HepG2 (cell line): ENCODE measurements around the gene NELL1. TPM values are rescaled to one million over a fixed set of nuclear protein-coding genes. Genes with fewer than 3 reads are reported as not detected.

Experiments used
- ATAC-seq: fragments of 200-7000 bp; cut with Tn5 transposase; 3 replicates; pipeline ENCODE4 v1.9.1; 2020; ENCODE audit warnings: mild to moderate bottlenecking, moderate library complexity
- BruUV-seq: library from RNA; stranded (reverse); fragments of 400-500 nt; replicated peaks from 2 replicates; lab custom pipeline; 2021; lab: Mats Ljungman, UMichigan
- CTCF ChIA-PET: fragments of 300-600 bp; formaldehyde crosslinking; extraction: SDS; loops from one replicate; lab custom pipeline; 2021; ENCODE audit warnings: low total read pairs, inconsistent platforms, low intra/inter-chr PET ratio; lab: Yijun Ruan, JAX
- POLR2A ChIA-PET: fragments of 350-600 bp; sonication (Branson Sonifier 250); formaldehyde crosslinking; loops from one replicate; lab custom pipeline; 2020; ENCODE audit warnings: antibody characterized with exemption, inconsistent platforms; lab: Yijun Ruan, JAX
- DNase-seq: peaks from one replicate; pipeline ENCODE4 v3.0.0-alpha.2; 2015; ENCODE audit warnings: low spot score
- FAIRE-seq: peaks from 3 replicates; lab custom pipeline; 2011; peaks lifted over from hg19 to GRCh38; lab: Jason Lieb, UNC
- H2AFZ ChIP-seq: one replicate; pipeline ENCODE4 v1.6.1; 2011; ENCODE audit warnings: low read length, inconsistent platforms
- H3K27ac ChIP-seq: fragments of 300-600 bp; 3 replicates; pipeline ENCODE4 v1.8.0; 2011; ENCODE audit warnings: mixed run types, mild to moderate bottlenecking, mixed read lengths, low read length, inconsistent platforms; ENCODE audit not compliant: insufficient read depth; ENCODE audit errors: extremely low read length
- H3K27me3 ChIP-seq, 2 experiments: fragments of 200-600 bp in 1 of 2; 2 replicates in 1 of 2; 3 replicates in 1 of 2; pipeline versions ENCODE4 v1.6.0 to v1.8.0; 2011; ENCODE audit warnings: low read length in 2 of 2, mild to moderate bottlenecking in 2 of 2, moderate library complexity in 2 of 2, inconsistent platforms in 1 of 2; ENCODE audit not compliant: insufficient read depth in 2 of 2, control insufficient read depth in 1 of 2
- H3K36me3 ChIP-seq, 2 experiments: fragments of 200-600 bp in 1 of 2; replicated peaks in 1 of 2; 2 replicates in 1 of 2; 3 replicates in 1 of 2; pipeline versions ENCODE4 v1.5.1 to v1.8.0; 2011; ENCODE audit warnings: low read length in 2 of 2, inconsistent platforms in 1 of 2; ENCODE audit not compliant: insufficient read depth in 2 of 2, control insufficient read depth in 1 of 2
- H3K4me1 ChIP-seq: 2 replicates; pipeline ENCODE4 v1.5.1; 2012; ENCODE audit warnings: low read length, inconsistent platforms; ENCODE audit not compliant: insufficient read depth
- H3K4me2 ChIP-seq: 2 replicates; pipeline ENCODE4 v1.6.0; 2011; ENCODE audit warnings: low read depth, low read length, inconsistent platforms
- H3K4me3 ChIP-seq, 3 experiments: fragments of 200-600 bp in 1 of 3; sonication (generic), shearing (Covaris generic) in 1 of 3; replicated peaks in 1 of 3; 2 replicates each; pipeline ENCODE4 v1.5.1; 2011 to 2016; ENCODE audit warnings: low read length in 3 of 3, inconsistent platforms in 2 of 3, low read depth in 2 of 3, mild to moderate bottlenecking in 2 of 3, control low read depth in 1 of 3, mixed read lengths in 1 of 3; ENCODE audit not compliant: insufficient read depth in 1 of 3
- H3K79me2 ChIP-seq: one replicate; pipeline ENCODE4 v1.6.1; 2011; ENCODE audit warnings: low read length, inconsistent platforms; ENCODE audit not compliant: insufficient read depth
- H3K9ac ChIP-seq: 2 replicates; pipeline ENCODE4 v1.6.0; 2011; ENCODE audit warnings: mild to moderate bottlenecking, low read depth, low read length, inconsistent platforms; ENCODE audit not compliant: insufficient read depth
- H3K9me3 ChIP-seq: 2 replicates; pipeline ENCODE4 v1.5.1; 2012; ENCODE audit warnings: mild to moderate bottlenecking, low read length
- H4K20me1 ChIP-seq: 2 replicates; pipeline ENCODE4 v1.6.0; 2011; ENCODE audit warnings: inconsistent platforms, mild to moderate bottlenecking, low read length, moderate library complexity; ENCODE audit not compliant: insufficient read depth
- ATF1 ChIP-seq: IDR thresholded peaks from 2 replicates; pipeline ENCODE4 v1.6.1; 2016; ENCODE audit warnings: mild to moderate bottlenecking, control low read depth
- ATF2 ChIP-seq: sonication (generic); formaldehyde crosslinking; IDR thresholded peaks from 2 replicates; pipeline ENCODE4 v1.4.0; 2020; ENCODE audit warnings: missing genetic modification reagents
- CHD4 ChIP-seq: fragments of 200-600 bp; sonication (generic); IDR thresholded peaks from 2 replicates; pipeline ENCODE4 v1.7.0; 2017; ENCODE audit warnings: mild to moderate bottlenecking, low read length, borderline replicate concordance
- CREB1 ChIP-seq, 2 experiments: fragments of 450-650 bp in 1 of 2; IDR thresholded peaks; 2 replicates each; pipeline ENCODE4 v1.6.1; 2016 to 2017; ENCODE audit warnings: control low read depth in 1 of 2, mild to moderate bottlenecking in 1 of 2, missing compliant biosample characterization in 1 of 2, missing genetic modification characterization in 1 of 2
- FOXA3 ChIP-seq: IDR thresholded peaks from 2 replicates; pipeline ENCODE4 v1.6.1; 2016; ENCODE audit warnings: missing genetic modification reagents, missing compliant biosample characterization
- IKZF5 ChIP-seq: IDR thresholded peaks from 2 replicates; pipeline ENCODE4 v1.6.1; 2018; ENCODE audit warnings: missing genetic modification reagents, mild to moderate bottlenecking, missing compliant biosample characterization
- LBX2 ChIP-seq: sonication (generic); formaldehyde crosslinking; IDR thresholded peaks from 2 replicates; pipeline ENCODE4 v1.5.0; 2020; ENCODE audit warnings: missing genetic modification reagents, mild to moderate bottlenecking, borderline replicate concordance
- POGZ ChIP-seq: sonication (generic); formaldehyde crosslinking; IDR thresholded peaks from 2 replicates; pipeline ENCODE4 v1.4.0; 2020; ENCODE audit warnings: mild to moderate bottlenecking, missing genetic modification reagents
- TBL1XR1 ChIP-seq: fragments of 150-350 bp; IDR thresholded peaks from 2 replicates; pipeline ENCODE4 v1.6.1; 2014; ENCODE audit warnings: borderline replicate concordance, low read length; ENCODE audit not compliant: partially characterized antibody
- ZBTB7A ChIP-seq: sonication (generic); formaldehyde crosslinking; IDR thresholded peaks from 2 replicates; pipeline ENCODE4 v1.8.0; 2022; ENCODE audit warnings: mild to moderate bottlenecking, missing genetic modification reagents
- ZNF383 ChIP-seq: sonication (generic); formaldehyde crosslinking; IDR thresholded peaks from 2 replicates; pipeline ENCODE4 v1.4.0; 2020; ENCODE audit warnings: missing genetic modification reagents, mild to moderate bottlenecking, borderline replicate concordance
- ZNF570 ChIP-seq: sonication (generic); formaldehyde crosslinking; IDR thresholded peaks from 2 replicates; pipeline ENCODE4 v1.4.0; 2020; ENCODE audit warnings: mild to moderate bottlenecking, missing genetic modification reagents, borderline replicate concordance
- ZNF639 ChIP-seq: conservative IDR thresholded peaks from 2 replicates; pipeline ENCODE4 v1.6.1; 2018; ENCODE audit warnings: missing genetic modification reagents
- ZNF672 ChIP-seq: sonication (generic); formaldehyde crosslinking; IDR thresholded peaks from 2 replicates; pipeline ENCODE4 v1.8.1; 2022; ENCODE audit warnings: missing genetic modification reagents
- WGBS: methylation state at CpG from one replicate; pipeline ENCODE4 v1.1.6; 2017; ENCODE audit warnings: low lambda C conversion rate; 5-methylcytosine and 5-hydroxymethylcytosine counted together
- in situ Hi-C: cut with HindIII; loops from 2 replicates; pipeline ENCODE4 v1.10.0; 2017; ENCODE audit warnings: low pct_unique_long_range_greater_than_20kb; ENCODE audit not compliant: extremely low pct_ligation_motif_present
- intact Hi-C: fragments of 100-400 bp; cut with micrococcal nuclease; formaldehyde crosslinking; loops from one replicate; pipeline ENCODE4 v1.10.0; 2022; ENCODE audit not compliant: unreplicated experiment
- polyA plus RNA-seq, 8 experiments: library from polyadenylated mRNA; depleted of rRNA in 3 of 8; stranded (reverse) in 7 of 8; unstranded in 1 of 8; fragments of >200 nt; fragmentation: Illumina TruSeq in 4 of 8; extraction: Trizol in 4 of 8; gene quantifications; 2 replicates each; pipeline versions ENCODE4 v1.2.1 to v1.2.3, GENCODE V29; 2011 to 2016; ENCODE audit warnings: low read depth in 4 of 8, missing spikeins in 1 of 8, mixed read lengths in 1 of 8; ENCODE audit not compliant: insufficient read depth in 1 of 8
- total RNA-seq, 5 experiments: library from RNA; depleted of rRNA; stranded (reverse); fragments of >200 nt; fragmentation: Illumina TruSeq; extraction: Trizol; gene quantifications; 2 replicates each; pipeline ENCODE4 v1.2.3, GENCODE V29; 2016; ENCODE audit warnings: low read depth in 1 of 5

Gene NELL1
- total and polyA plus RNA-seq, 2 of the 13 experiments (the other 11 are each of a cell fraction or from before 2014, with no cell fraction given) = not detected

- TF ChIP-seq ZNF639 (CRISPR knock-in tag) (no peak), POGZ (CRISPR knock-in tag) (no peak), TBL1XR1 (no peak), ZNF672 (CRISPR knock-in tag) (no peak)
These were observed 801.1 kb downstream of the NELL1 start (continued) for GRCh38 chr11:21470521-21470920.

- DNase-seq = no peak
- Histone ChIP-seq H4K20me1 (no peaks in the 10 kb centered on the region), H3K4me2 (no peak overlapping the region), H3K9ac (no peak overlapping the region), H3K4me1 (no peaks in the 10 kb centered on the region), H3K27ac (no peak overlapping the region), H3K27me3 (no peaks in the 10 kb centered on the region), H3K79me2 (no peaks in the 10 kb centered on the region), H3K9me3 (no peaks in the 10 kb centered on the region), H2AFZ (no peak overlapping the region), H3K36me3 (no peaks in the 10 kb centered on the region), H3K4me3 (no peak overlapping the region)
- FAIRE-seq = no peak
- ATAC-seq = no peak
- 8% methylated on average over 3 of the region's 3 CpGs for WGBS
- no TSS peak for BruUV-seq
- TF ChIP-seq CREB1 (IDR thresholded peaks at IDR 0.05) (no peak), CREB1 (CRISPR knock-in tag; IDR thresholded peaks at IDR 0.05) (no peak)
- intact Hi-C loops = no loop called here
- ChIA-PET CTCF (no interaction called here), POLR2A (no interaction called here)
- in situ Hi-C loops = no loop called here
These were observed 802.9 kb downstream of the NELL1 start for GRCh38 chr11:21472261-21472660.

GRCh38 chr11:21474529-21474928 lies 805.1 kb downstream of the NELL1 start:
- Histone ChIP-seq H3K4me3 (no peak overlapping the region), H3K36me3 (no peaks in the 10 kb centered on the region), H3K4me1 (no peaks in the 10 kb centered on the region), H3K27ac (no peak overlapping the region), H3K9me3 (no peaks in the 10 kb centered on the region), H3K4me2 (no peak overlapping the region), H3K79me2 (no peaks in the 10 kb centered on the region), H3K9ac (no peak overlapping the region), H3K27me3 (no peaks in the 10 kb centered on the region), H2AFZ (no peak overlapping the region), H4K20me1 (no peaks in the 10 kb centered on the region)
- intact Hi-C loops (no loop called here), in situ Hi-C loops (no loop called here)
- ATAC-seq (no peak), FAIRE-seq (no peak), DNase-seq (no peak)
- ChIA-PET CTCF (no interaction called here), POLR2A (no interaction called here)
- BruUV-seq = no TSS peak
- TF ChIP-seq IKZF5 (CRISPR knock-in tag) = no peak
- no peak for TF ChIP-seq ATF1 (CRISPR knock-in tag)
- no peak for TF ChIP-seq CHD4
- no peak for TF ChIP-seq ZNF383 (CRISPR knock-in tag)
- TF ChIP-seq ZNF570 (CRISPR knock-in tag) = no peak
- TF ChIP-seq LBX2 (CRISPR knock-in tag) = no peak
- no peak for TF ChIP-seq FOXA3
- no peak for TF ChIP-seq ZBTB7A (CRISPR knock-in tag)
- TF ChIP-seq ATF2 (CRISPR knock-in tag) = no peak
